Measurements from ENCODE around the gene GATD1.
"Not testable (repeated sequence)": the region's sequence is repeated elsewhere in the genome, so short reads cannot be mapped to it uniquely, and the experiment has no call there.

GATD1 gene

GRCh38 chr11:737366-737765, 39.9 kb downstream of the GATD1 start:
- peak; percentile 28; the same call in 1 of the 3 replicates for ATAC-seq
- TF ChIP-seq, protein P1, sequence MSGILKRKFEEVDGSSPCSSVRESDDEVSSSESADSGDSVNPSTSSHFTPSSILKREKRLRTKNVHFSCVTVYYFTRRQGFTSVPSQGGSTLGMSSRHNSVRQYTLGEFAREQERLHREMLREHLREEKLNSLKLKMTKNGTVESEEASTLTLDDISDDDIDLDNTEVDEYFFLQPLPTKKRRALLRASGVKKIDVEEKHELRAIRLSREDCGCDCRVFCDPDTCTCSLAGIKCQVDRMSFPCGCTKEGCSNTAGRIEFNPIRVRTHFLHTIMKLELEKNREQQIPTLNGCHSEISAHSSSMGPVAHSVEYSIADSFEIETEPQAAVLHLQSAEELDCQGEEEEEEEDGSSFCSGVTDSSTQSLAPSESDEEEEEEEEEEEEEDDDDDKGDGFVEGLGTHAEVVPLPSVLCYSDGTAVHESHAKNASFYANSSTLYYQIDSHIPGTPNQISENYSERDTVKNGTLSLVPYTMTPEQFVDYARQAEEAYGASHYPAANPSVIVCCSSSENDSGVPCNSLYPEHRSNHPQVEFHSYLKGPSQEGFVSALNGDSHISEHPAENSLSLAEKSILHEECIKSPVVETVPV (CRISPR knock-in tag; IDR thresholded peaks at IDR 0.05) = no peak
- TF ChIP-seq ZFP30 (CRISPR knock-in tag; IDR thresholded peaks at IDR 0.05) = no peak
- no peak for TF ChIP-seq BACH2 (CRISPR knock-in tag; IDR thresholded peaks at IDR 0.05; ENCODE audit: borderline replicate concordance)
- no peak for TF ChIP-seq ZFP3 (CRISPR knock-in tag; IDR thresholded peaks at IDR 0.05)

DNA sequence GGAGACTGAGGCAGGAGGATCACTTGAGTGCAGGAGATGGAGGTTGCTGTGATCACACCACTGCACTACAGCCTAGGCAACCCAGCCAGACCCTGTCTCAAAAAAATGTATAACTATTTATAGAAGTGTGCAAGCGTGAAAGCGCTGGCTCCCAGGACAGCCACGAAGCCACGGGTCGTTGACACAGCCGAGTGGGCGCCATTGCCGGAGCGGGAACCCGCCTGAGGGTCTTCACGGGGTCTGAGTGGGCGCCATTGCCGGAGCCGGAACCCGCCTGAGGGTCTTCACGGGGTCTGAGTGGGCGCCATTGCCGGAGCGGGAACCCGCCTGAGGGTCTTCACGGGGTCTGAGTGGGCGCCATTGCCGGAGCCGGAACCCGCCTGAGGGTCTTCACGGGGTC, 42.7 kb downstream of the GATD1 start:
- not testable (repeated sequence) for ATAC-seq

- no peak for ATAC-seq
- TF ChIP-seq TSHZ2 (CRISPR knock-in tag; IDR thresholded peaks at IDR 0.05) (no peak), ZC3H10 (CRISPR knock-in tag; IDR thresholded peaks at IDR 0.05) (no peak), OSR1 (CRISPR knock-in tag; IDR thresholded peaks at IDR 0.05) (no peak), TOX (CRISPR knock-in tag; IDR thresholded peaks at IDR 0.05; ENCODE audit: borderline replicate concordance) (no peak), ZNF70 (CRISPR knock-in tag; IDR thresholded peaks at IDR 0.05) (no peak), ISL1 (CRISPR knock-in tag; IDR thresholded peaks at IDR 0.05) (no peak), ZNF565 (CRISPR knock-in tag; conservative IDR thresholded peaks at IDR 0.05; ENCODE audit: low read depth) (no peak), CREB5 (CRISPR knock-in tag; IDR thresholded peaks at IDR 0.05; ENCODE audit: low read depth) (no peak), PATZ1 (CRISPR knock-in tag; IDR thresholded peaks at IDR 0.05; ENCODE audit: borderline replicate concordance) (no peak)
Measured at GRCh38 chr11:733072-733471, 44.2 kb downstream of the GATD1 start.

DNA sequence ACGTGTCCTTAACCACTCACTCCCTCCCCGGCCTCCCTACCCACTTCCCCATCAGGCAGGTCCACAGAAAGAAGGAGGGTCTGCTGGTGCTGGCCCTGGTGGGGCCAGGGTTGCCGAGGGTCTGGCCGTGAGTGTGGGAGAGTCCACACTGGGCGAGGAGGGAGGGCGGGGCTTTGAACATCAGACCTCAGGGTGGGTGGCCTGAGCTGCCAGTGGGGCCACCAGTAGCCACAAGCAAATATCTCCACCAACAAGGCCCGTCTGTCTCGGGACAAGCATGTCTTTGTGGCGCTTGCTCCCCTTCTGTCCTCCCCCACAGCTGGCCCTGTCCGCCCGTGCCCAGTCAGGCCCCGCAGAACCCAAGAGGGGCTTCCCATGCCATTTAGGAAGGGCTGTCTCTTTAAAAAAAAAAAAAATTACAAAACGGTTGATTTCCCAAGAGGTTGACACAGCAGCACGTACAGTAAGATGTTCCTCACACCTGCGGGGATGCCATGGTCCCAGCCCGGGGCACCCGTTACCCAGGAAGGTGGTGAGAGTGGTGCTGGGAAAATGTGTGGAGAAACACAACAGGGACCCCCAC, 47.7 kb downstream of the GATD1 start:
- ATAC-seq = no peak
- TF ChIP-seq, protein P2, sequence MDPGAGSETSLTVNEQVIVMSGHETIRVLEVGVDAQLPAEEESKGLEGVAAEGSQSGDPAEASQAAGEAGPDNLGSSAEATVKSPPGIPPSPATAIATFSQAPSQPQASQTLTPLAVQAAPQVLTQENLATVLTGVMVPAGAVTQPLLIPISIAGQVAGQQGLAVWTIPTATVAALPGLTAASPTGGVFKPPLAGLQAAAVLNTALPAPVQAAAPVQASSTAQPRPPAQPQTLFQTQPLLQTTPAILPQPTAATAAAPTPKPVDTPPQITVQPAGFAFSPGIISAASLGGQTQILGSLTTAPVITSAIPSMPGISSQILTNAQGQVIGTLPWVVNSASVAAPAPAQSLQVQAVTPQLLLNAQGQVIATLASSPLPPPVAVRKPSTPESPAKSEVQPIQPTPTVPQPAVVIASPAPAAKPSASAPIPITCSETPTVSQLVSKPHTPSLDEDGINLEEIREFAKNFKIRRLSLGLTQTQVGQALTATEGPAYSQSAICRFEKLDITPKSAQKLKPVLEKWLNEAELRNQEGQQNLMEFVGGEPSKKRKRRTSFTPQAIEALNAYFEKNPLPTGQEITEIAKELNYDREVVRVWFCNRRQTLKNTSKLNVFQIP (CRISPR knock-in tag; IDR thresholded peaks at IDR 0.05; ENCODE audit: borderline replicate concordance, low read depth) = no peak
- no peak for TF ChIP-seq ZNF565 (CRISPR knock-in tag; conservative IDR thresholded peaks at IDR 0.05; ENCODE audit: low read depth)
- no peak for TF ChIP-seq ZFP30 (CRISPR knock-in tag; IDR thresholded peaks at IDR 0.05)
- no peak for TF ChIP-seq RARB (CRISPR knock-in tag; IDR thresholded peaks at IDR 0.05)
- TF ChIP-seq BACH2 (CRISPR knock-in tag; IDR thresholded peaks at IDR 0.05; ENCODE audit: borderline replicate concordance) = no peak
- no peak for TF ChIP-seq CSDC2 (CRISPR knock-in tag; IDR thresholded peaks at IDR 0.05)
- no peak for TF ChIP-seq ESRRG (CRISPR knock-in tag; IDR thresholded peaks at IDR 0.05)
- TF ChIP-seq ARNTL (CRISPR knock-in tag; IDR thresholded peaks at IDR 0.05; ENCODE audit: borderline replicate concordance, low read depth) = no peak
- TF ChIP-seq SNAI2 (CRISPR knock-in tag; IDR thresholded peaks at IDR 0.05) = no peak
- TF ChIP-seq TCF4 (CRISPR knock-in tag; IDR thresholded peaks at IDR 0.05; ENCODE audit: borderline replicate concordance) = no peak
- no peak for TF ChIP-seq GLIS3 (CRISPR knock-in tag; IDR thresholded peaks at IDR 0.05)
- TF ChIP-seq PATZ1 (CRISPR knock-in tag; IDR thresholded peaks at IDR 0.05; ENCODE audit: borderline replicate concordance) = no peak
- no peak for TF ChIP-seq TSHZ2 (CRISPR knock-in tag; IDR thresholded peaks at IDR 0.05)
- TF ChIP-seq PPARA (CRISPR knock-in tag; IDR thresholded peaks at IDR 0.05; ENCODE audit: borderline replicate concordance) = no peak
- TF ChIP-seq ZNF8 (CRISPR knock-in tag; IDR thresholded peaks at IDR 0.05) = no peak
- TF ChIP-seq ISL1 (CRISPR knock-in tag; IDR thresholded peaks at IDR 0.05) = no peak
- TF ChIP-seq ZNF70 (CRISPR knock-in tag; IDR thresholded peaks at IDR 0.05) = no peak

Measured in SK-N-SH treated with all-trans-retinoic acid at 6 μM for 48 hours (cell line).